Testis (tissue), 3 donors: ENCODE results near the gene MXD3. TPM values are rescaled to one million over a fixed set of nuclear protein-coding genes. Genes with fewer than 3 reads are reported as not detected.
"Not testable (repeated sequence)": the region's sequence is repeated elsewhere in the genome, so short reads cannot be mapped to it uniquely, and the experiment has no call there.

Experiments
- DNase-seq: peaks from one replicate; pipeline ENCODE4 v3.0.0-alpha.2; 2019
- H3K27ac ChIP-seq, 2 donors: fragments of 200-600 bp; sonication (generic); one replicate each; pipeline ENCODE4 v1.5.1; 2019
- H3K27me3 ChIP-seq: fragments of 200-600 bp; sonication (generic); one replicate; pipeline ENCODE4 v1.5.1; 2019
- H3K36me3 ChIP-seq: fragments of 200-600 bp; sonication (generic); one replicate; pipeline ENCODE4 v1.5.1; 2017; ENCODE audit warnings: low read depth; ENCODE audit errors: missing control alignments
- H3K4me1 ChIP-seq: fragments of 200-600 bp; sonication (generic); one replicate; pipeline ENCODE4 v1.5.1; 2019
- H3K4me3 ChIP-seq, 2 donors: fragments of 200-600 bp; sonication (generic); one replicate each; pipeline ENCODE4 v1.5.1; 2017 to 2019
- H3K9me3 ChIP-seq: fragments of 200-600 bp; sonication (generic); one replicate; pipeline ENCODE4 v1.5.1; 2017
- POLR2A ChIP-seq: fragments of 450-650 bp; IDR thresholded peaks from one replicate; pipeline ENCODE4 v1.6.1; 2017; ENCODE audit warnings: antibody characterized with exemption, mild to moderate bottlenecking, moderate library complexity
- WGBS, 2 donors: methylation state at CpG; one replicate each; pipeline ENCODE4 v1.1.5; 2018; 5-methylcytosine and 5-hydroxymethylcytosine counted together
- intact Hi-C: fragments of 100-400 bp; cut with DNase I; formaldehyde crosslinking; loops from one replicate; pipeline ENCODE4 v1.15.1; 2023; ENCODE audit warnings: low total_unique reads
- polyA plus RNA-seq: library from polyadenylated mRNA; stranded (reverse); fragments of 350-450 nt; fragmentation: Illumina TruSeq; extraction: RNeasy Lipid Tissue Mini Kit (QIAGEN cat#74804); gene quantifications from one replicate; pipeline ENCODE4 v1.2.3, GENCODE V29; 2014; ENCODE audit warnings: low read depth, low replicate concordance; ENCODE audit not compliant: insufficient read depth
- total RNA-seq, 2 donors: library from RNA; depleted of rRNA; stranded (reverse); fragments of >200 nt; gene quantifications; one replicate each; pipeline ENCODE4 v1.2.3, GENCODE V29; 2016
- TF ChIP-seq, protein P1 (sequence below), 3 experiments: fragments of 450-650 bp in 2 of 3; fragments of 200-600 bp in 1 of 3; sonication (generic) in 1 of 3; IDR thresholded peaks; one replicate each; pipeline ENCODE4 v1.5.1; 2016 to 2019; ENCODE audit warnings: antibody characterized with exemption in 3 of 3, mild to moderate bottlenecking in 2 of 3, moderate library complexity in 1 of 3

MXD3 gene
- total and polyA plus RNA-seq, 3 donors from 2014 or later, result 7.7 to 12.9 (median 12.5) TPM

DNA sequence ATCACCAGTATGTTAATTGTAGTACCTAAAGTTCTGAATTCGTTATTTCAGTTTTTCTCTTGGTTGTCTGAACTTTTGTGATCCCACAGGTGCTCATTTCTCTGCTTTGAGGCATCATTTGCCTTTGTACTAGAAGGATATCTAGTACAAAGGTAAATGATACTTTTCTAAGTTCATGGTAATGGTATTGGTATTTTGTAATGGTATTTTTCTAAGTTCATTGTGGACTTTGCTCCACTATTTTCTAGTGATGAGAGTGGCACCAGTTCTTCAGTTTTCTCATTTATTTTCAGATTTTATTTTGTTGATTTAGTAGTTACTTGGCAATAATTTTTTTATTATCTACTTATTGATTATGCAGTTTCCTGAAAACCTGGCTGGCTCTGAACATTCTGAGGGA, 50.2 kb downstream of the MXD3 start:
- peaks cover 4% of the 10 kb centered on the region for H3K36me3 ChIP-seq
- intact Hi-C loops, result no loop called here
- 90 to 91% methylated on average over 1 of the region's 1 CpG for WGBS, 2 donors
- TF ChIP-seq, protein P1, sequence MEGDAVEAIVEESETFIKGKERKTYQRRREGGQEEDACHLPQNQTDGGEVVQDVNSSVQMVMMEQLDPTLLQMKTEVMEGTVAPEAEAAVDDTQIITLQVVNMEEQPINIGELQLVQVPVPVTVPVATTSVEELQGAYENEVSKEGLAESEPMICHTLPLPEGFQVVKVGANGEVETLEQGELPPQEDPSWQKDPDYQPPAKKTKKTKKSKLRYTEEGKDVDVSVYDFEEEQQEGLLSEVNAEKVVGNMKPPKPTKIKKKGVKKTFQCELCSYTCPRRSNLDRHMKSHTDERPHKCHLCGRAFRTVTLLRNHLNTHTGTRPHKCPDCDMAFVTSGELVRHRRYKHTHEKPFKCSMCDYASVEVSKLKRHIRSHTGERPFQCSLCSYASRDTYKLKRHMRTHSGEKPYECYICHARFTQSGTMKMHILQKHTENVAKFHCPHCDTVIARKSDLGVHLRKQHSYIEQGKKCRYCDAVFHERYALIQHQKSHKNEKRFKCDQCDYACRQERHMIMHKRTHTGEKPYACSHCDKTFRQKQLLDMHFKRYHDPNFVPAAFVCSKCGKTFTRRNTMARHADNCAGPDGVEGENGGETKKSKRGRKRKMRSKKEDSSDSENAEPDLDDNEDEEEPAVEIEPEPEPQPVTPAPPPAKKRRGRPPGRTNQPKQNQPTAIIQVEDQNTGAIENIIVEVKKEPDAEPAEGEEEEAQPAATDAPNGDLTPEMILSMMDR (IDR thresholded peaks at IDR 0.05), result no peak
- no peak for TF ChIP-seq POLR2A
- DNase-seq, result no peak
- H3K27me3 ChIP-seq, result no peaks in the 10 kb centered on the region
- no peak overlapping the region for H3K27ac ChIP-seq
- no peaks in the 10 kb centered on the region for H3K9me3 ChIP-seq
- no peaks in the 10 kb centered on the region for H3K4me1 ChIP-seq
- H3K4me3 ChIP-seq, result no peak overlapping the region

DNA sequence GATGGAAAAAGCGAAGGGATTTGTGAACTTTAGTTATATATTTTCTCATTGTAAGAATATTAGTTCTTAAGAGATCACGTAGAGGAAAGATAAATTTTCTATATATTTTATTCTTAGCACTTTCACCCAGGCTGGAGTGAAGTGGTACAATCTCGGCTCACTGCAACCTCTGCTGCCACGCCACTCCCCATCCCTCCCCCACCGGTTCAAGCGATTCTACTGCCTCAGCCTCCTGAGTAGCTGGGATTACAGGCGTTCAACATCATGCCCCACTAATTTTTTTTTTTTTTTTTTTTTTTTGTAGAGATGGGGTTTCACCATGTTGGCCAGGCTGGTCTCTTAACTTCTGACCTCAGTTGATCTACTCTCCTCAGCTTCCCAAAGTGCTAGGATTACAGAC, 50.7 kb downstream of the MXD3 start:
- WGBS, 2 donors, result 87 to 93% methylated on average over 7 of the region's 7 CpGs
- Histone ChIP-seq H3K36me3 (peaks cover 4% of the 10 kb centered on the region), H3K4me1 (no peaks in the 10 kb centered on the region), H3K4me3 (no peak overlapping the region), H3K9me3 (no peaks in the 10 kb centered on the region), H3K27me3 (no peaks in the 10 kb centered on the region), H3K27ac (no peak overlapping the region)
- intact Hi-C loops, result no loop called here
- TF ChIP-seq POLR2A, result no peak
- TF ChIP-seq, protein P1 (IDR thresholded peaks at IDR 0.05), result no peak
- no peak for DNase-seq

DNA sequence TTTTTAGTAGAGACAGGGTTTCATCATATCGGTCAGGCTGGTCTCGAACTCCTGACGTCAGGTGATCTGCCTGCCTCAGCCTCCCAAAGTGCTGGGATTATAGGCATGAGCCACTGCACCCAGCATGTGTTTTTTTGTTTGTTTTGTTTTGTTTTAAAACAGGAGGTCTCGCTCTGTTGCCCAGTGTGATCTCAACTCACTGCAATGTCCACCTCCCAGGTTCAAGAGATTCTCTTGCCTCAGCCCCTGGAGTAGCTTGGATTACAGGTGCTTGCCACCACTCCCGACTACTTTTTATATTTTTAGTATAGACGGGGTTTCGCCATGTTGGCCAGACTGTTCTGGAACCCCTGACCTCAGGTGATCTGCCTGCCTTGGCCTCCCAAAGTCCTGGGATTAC, 53.0 kb downstream of the MXD3 start:
- WGBS, 2 donors, result 92 to 95% methylated on average over 7 of the region's 7 CpGs
- H3K9me3 ChIP-seq, DNase-seq, H3K4me1 ChIP-seq, H3K4me3 ChIP-seq, H3K36me3 ChIP-seq, intact Hi-C loops, H3K27me3 ChIP-seq, H3K27ac ChIP-seq: not testable (repeated sequence)

Other genes with a start within 250 kb of the MXD3 start
- 10 to 100 TPM in 1 of 2 donors, 1 to 10 TPM in 1; 9.7 to 10.3 TPM for gene FGFR4, start 225.0 kb downstream of the MXD3 start, total RNA-seq
- 7.8 TPM for gene FGFR4, start 225.0 kb downstream of the MXD3 start, polyA plus RNA-seq
- gene NSD1, start 178.1 kb downstream of the MXD3 start, total RNA-seq, result 10 to 100 TPM; 71.2 to 86.6 TPM
- 66.0 TPM for gene NSD1, start 178.1 kb downstream of the MXD3 start, polyA plus RNA-seq
- 10 to 100 TPM; 25.5 to 29.4 TPM for gene RAB24, start 8.2 kb downstream of the MXD3 start, total RNA-seq
- gene RAB24, start 8.2 kb downstream of the MXD3 start, polyA plus RNA-seq, result 19.2 TPM
- gene PRELID1, start 8.1 kb downstream of the MXD3 start, total RNA-seq, result 10 to 100 TPM; 65.7 to 83.4 TPM
- 78.3 TPM for gene PRELID1, start 8.1 kb downstream of the MXD3 start, polyA plus RNA-seq
- 100 to 1,000 TPM; 355 TPM for gene LMAN2, start 39.8 kb upstream of the MXD3 start, total RNA-seq
- 254 TPM for gene LMAN2, start 39.8 kb upstream of the MXD3 start, polyA plus RNA-seq
- 10 to 100 TPM; 39.2 to 40.5 TPM for gene RGS14, start 46.0 kb upstream of the MXD3 start, total RNA-seq
- gene RGS14, start 46.0 kb upstream of the MXD3 start, polyA plus RNA-seq, result 25.3 TPM
- gene SLC34A1, start 72.5 kb upstream of the MXD3 start, total RNA-seq, result under 1 TPM in 1 of 2 donors, not detected in 1; 0.19 TPM
- gene SLC34A1, start 72.5 kb upstream of the MXD3 start, polyA plus RNA-seq, result not detected
- 10 to 100 TPM; 27.5 to 45.7 TPM for gene PFN3, start 88.8 kb upstream of the MXD3 start, total RNA-seq
- gene PFN3, start 88.8 kb upstream of the MXD3 start, polyA plus RNA-seq, result 7.4 TPM
- 1 to 10 TPM; 5.3 to 5.8 TPM for gene F12, start 97.7 kb upstream of the MXD3 start, total RNA-seq
- 4.9 TPM for gene F12, start 97.7 kb upstream of the MXD3 start, polyA plus RNA-seq
- 10 to 100 TPM; 51.8 to 57.0 TPM for gene GRK6, start 114.8 kb upstream of the MXD3 start, total RNA-seq
- 32.6 TPM for gene GRK6, start 114.8 kb upstream of the MXD3 start, polyA plus RNA-seq
- 10 to 100 TPM; 19.9 to 23.2 TPM for gene PRR7, start 134.9 kb upstream of the MXD3 start, total RNA-seq
- gene PRR7, start 134.9 kb upstream of the MXD3 start, polyA plus RNA-seq, result 2.8 TPM
- gene DBN1, start 161.7 kb upstream of the MXD3 start, total RNA-seq, result 10 to 100 TPM; 69.6 to 83.1 TPM
- 50.5 TPM for gene DBN1, start 161.7 kb upstream of the MXD3 start, polyA plus RNA-seq
- 100 to 1,000 TPM in 1 of 2 donors, 10 to 100 TPM in 1; 90.5 to 118 TPM for gene PDLIM7, start 185.7 kb upstream of the MXD3 start, total RNA-seq
- gene PDLIM7, start 185.7 kb upstream of the MXD3 start, polyA plus RNA-seq, result 72.2 TPM
- 10 to 100 TPM; 10.7 to 18.7 TPM for gene DOK3, start 197.9 kb upstream of the MXD3 start, total RNA-seq
- gene DOK3, start 197.9 kb upstream of the MXD3 start, polyA plus RNA-seq, result 10.4 TPM
- gene DDX41, start 205.1 kb upstream of the MXD3 start, total RNA-seq, result 100 to 1,000 TPM; 193 to 197 TPM
- gene DDX41, start 205.1 kb upstream of the MXD3 start, polyA plus RNA-seq, result 99.1 TPM
- 100 to 1,000 TPM; 111 to 157 TPM for gene FAM193B, start 242.7 kb upstream of the MXD3 start, total RNA-seq
- gene FAM193B, start 242.7 kb upstream of the MXD3 start, polyA plus RNA-seq, result 81.3 TPM